ENCODE data around the gene MAST3. TPM values are rescaled to one million over a fixed set of nuclear protein-coding genes. Genes with fewer than 3 reads are reported as not detected.

Gene MAST3
- total and polyA plus RNA-seq, 2 of the 8 experiments (the other 6 are each of a cell fraction or from before 2014, with no cell fraction given) = 3.4 to 9.0 TPM

DNA sequence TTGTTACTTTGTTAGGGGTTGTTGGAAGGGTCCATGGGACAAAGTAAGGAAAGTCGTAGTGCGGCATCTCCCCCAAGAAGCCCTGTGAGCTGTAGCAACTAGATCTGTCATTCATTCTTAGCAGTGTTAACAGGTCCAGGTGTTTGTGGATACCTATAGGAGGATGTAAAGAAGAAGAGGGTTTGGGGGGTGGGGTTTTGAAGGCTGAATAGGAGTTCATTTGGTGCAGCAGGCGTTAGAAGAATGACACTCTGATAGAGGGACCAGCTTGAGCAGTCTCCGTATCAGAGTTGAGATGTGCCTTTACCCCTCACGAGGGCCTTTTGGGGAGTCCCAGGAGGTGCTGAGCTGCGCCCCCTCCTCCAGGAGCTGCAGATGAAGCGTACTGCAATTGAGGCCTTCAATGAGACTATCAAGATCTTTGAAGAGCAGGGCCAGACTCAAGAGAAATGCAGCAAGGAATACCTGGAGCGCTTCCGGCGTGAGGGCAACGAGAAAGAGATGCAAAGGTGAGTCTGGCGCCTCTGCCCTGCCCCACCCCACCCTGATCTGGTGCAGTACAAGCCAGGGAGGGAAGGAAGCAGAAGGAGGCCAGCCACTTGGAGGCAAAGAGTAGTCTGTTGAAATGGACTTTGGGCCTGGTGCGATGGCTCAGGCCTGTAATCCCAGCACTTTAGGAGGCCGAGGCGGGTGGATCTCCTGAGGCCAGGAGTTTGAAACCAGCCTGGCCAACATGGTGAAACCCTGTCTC, 68.4 kb downstream of the MAST3 start (continued):
- TF ChIP-seq, protein P1, sequence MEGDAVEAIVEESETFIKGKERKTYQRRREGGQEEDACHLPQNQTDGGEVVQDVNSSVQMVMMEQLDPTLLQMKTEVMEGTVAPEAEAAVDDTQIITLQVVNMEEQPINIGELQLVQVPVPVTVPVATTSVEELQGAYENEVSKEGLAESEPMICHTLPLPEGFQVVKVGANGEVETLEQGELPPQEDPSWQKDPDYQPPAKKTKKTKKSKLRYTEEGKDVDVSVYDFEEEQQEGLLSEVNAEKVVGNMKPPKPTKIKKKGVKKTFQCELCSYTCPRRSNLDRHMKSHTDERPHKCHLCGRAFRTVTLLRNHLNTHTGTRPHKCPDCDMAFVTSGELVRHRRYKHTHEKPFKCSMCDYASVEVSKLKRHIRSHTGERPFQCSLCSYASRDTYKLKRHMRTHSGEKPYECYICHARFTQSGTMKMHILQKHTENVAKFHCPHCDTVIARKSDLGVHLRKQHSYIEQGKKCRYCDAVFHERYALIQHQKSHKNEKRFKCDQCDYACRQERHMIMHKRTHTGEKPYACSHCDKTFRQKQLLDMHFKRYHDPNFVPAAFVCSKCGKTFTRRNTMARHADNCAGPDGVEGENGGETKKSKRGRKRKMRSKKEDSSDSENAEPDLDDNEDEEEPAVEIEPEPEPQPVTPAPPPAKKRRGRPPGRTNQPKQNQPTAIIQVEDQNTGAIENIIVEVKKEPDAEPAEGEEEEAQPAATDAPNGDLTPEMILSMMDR (IDR thresholded peaks at IDR 0.05; ENCODE audit: control extremely low read depth in 1 of 3, insufficient read depth in 1 of 3, low read depth in 1 of 3, low read length in 3 of 3) = no peak

Measured in H1 (cell line).